HG02884 (cell line): ENCODE data around the gene ANKHD1.
"Not testable (repeated sequence)": the region's sequence is repeated elsewhere in the genome, so short reads cannot be mapped to it uniquely, and the experiment has no call there.

Experiments
- ATAC-seq: cut with Tn5 transposase; IDR thresholded peaks from one replicate; pipeline ENCODE4 v1.9.1; 2021; ENCODE audit warnings: mild to moderate bottlenecking, moderate library complexity; ENCODE audit not compliant: unreplicated experiment

ANKHD1 gene

GRCh38 chr5:140418862-140419520, 17.4 kb downstream of the ANKHD1 start:
- no peak for ATAC-seq

GRCh38 chr5:140420226-140420570, 18.6 kb downstream of the ANKHD1 start:
- ATAC-seq = no peak

GRCh38 chr5:140420665-140421361, 19.2 kb downstream of the ANKHD1 start:
- ATAC-seq = no peak

GRCh38 chr5:140421375-140421774, 19.7 kb downstream of the ANKHD1 start:
- not testable (repeated sequence) for ATAC-seq

GRCh38 chr5:140423609-140424008, 22.0 kb downstream of the ANKHD1 start:
- ATAC-seq = no peak

GRCh38 chr5:140424135-140424534, 22.5 kb downstream of the ANKHD1 start:
- ATAC-seq = no peak

GRCh38 chr5:140427726-140428125, 26.1 kb downstream of the ANKHD1 start:
- not testable (repeated sequence) for ATAC-seq

- no peak for ATAC-seq
Observed at GRCh38 chr5:140429724-140430123, 28.1 kb downstream of the ANKHD1 start.

GRCh38 chr5:140432212-140432611, 30.6 kb downstream of the ANKHD1 start:
- ATAC-seq = no peak

- no peak for ATAC-seq
Observed at GRCh38 chr5:140432916-140433315, 31.3 kb downstream of the ANKHD1 start.

GRCh38 chr5:140457368-140457767, 55.7 kb downstream of the ANKHD1 start:
- ATAC-seq = not testable (repeated sequence)

- no peak for ATAC-seq
Observed at GRCh38 chr5:140466981-140467742, 65.5 kb downstream of the ANKHD1 start.

GRCh38 chr5:140468188-140468587, 66.6 kb downstream of the ANKHD1 start:
- no peak for ATAC-seq

- ATAC-seq = no peak
Observed at GRCh38 chr5:140469259-140469658, 67.6 kb downstream of the ANKHD1 start.

GRCh38 chr5:140480310-140481014, 78.8 kb downstream of the ANKHD1 start:
- ATAC-seq = no peak

GRCh38 chr5:140481758-140482157, 80.1 kb downstream of the ANKHD1 start:
- ATAC-seq = no peak

GRCh38 chr5:140483055-140483454, 81.4 kb downstream of the ANKHD1 start:
- no peak for ATAC-seq

GRCh38 chr5:140488141-140488540, 86.5 kb downstream of the ANKHD1 start:
- not testable (repeated sequence) for ATAC-seq

- ATAC-seq = no peak
Observed at GRCh38 chr5:140488914-140489313, 87.3 kb downstream of the ANKHD1 start.

- ATAC-seq = no peak
Observed at GRCh38 chr5:140497897-140498296, 96.3 kb downstream of the ANKHD1 start.

- no peak for ATAC-seq
Observed at GRCh38 chr5:140498591-140498990, 97.0 kb downstream of the ANKHD1 start.
